Measurements from ENCODE around the gene KSR1.
"Not testable (repeated sequence)": the region's sequence is repeated elsewhere in the genome, so short reads cannot be mapped to it uniquely, and the experiment has no call there.

Gene KSR1

DNA sequence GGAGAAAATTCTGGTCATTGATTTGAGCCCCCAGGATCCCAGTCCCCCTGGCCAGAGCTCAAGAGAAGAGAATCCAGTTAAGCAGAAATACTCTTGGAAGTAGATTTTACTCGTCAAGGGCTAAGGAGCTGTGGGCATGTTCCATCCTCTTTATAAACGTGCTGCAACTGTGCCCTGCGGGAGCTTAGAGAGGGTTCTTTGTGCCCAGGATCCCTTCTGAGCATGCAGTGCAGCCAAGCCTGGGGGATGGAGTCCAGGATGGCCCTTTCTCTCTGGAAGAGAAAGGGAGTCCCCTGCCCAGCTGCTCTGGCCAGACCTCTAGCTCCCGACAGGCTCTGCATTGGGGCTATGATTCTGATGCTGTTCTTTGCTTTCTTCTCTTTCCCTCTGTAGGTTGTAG lies 165.3 kb downstream of the KSR1 start:
- H3K27me3 ChIP-seq (ENCODE audit: low read depth, low read length): no peaks in the 10 kb centered on the region
- no peak overlapping the region for H3K27ac ChIP-seq (ENCODE audit: low read length)
- peaks cover 64 to 83% of the 10 kb centered on the region in 2 donors for H3K36me3 ChIP-seq (ENCODE audit: control insufficient read depth in 1 of 2, insufficient read depth in 2 of 2, low read length in 2 of 2)

DNA sequence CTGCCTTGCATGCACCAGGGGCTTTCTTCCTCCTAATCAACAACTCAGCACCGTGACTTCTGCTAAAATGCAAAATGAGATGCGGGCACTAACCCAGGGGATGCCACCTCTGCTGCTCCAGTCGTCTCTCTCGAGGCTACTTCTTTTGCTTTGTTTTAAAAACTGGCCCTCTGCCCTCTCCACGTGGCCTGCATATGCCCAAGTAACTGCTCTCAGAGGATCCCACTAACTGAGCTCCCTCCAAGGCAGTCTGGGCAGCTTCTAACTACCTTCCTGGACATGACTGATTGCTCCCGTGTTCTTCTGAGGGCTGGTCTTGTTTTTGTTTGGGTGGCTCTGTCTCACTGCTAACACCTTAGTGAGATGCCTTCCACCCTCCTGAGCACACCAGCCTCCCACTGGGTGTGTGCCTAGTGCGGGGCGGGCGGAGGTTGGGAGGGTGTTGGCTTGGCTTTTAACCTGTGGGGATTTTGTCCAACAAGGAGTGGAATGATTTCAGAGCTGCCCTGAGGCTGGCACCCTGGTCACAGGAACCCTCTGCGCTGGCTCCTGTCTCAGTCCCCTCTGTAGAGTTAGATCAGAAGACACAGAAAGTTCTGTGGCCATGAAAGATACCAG lies 165.8 kb downstream of the KSR1 start:
- Histone ChIP-seq H3K36me3 (ENCODE audit: control insufficient read depth in 1 of 2, insufficient read depth in 2 of 2, low read length in 2 of 2) (peaks cover 59 to 83% of the 10 kb centered on the region in 2 donors), H3K4me3 (ENCODE audit: low read depth in 1 of 2, low read length in 2 of 2) (no peak overlapping the region), H3K9me3 (ENCODE audit: control insufficient read depth in 1 of 2, low read length in 2 of 2) (no peaks in the 10 kb centered on the region), H3K4me1 (ENCODE audit: control insufficient read depth in 1 of 2, insufficient read depth in 2 of 2, low read length in 2 of 2) (no peaks in the 10 kb centered on the region), H3K27me3 (ENCODE audit: low read depth, low read length) (no peaks in the 10 kb centered on the region), H3K27ac (ENCODE audit: low read length) (no peak overlapping the region)

More for the DNA sequence above, 165.3 kb downstream of the KSR1 start:
- H3K9me3 ChIP-seq (ENCODE audit: control insufficient read depth in 1 of 2, low read length in 2 of 2): no peaks in the 10 kb centered on the region
- no peak overlapping the region for H3K4me3 ChIP-seq (ENCODE audit: low read depth in 1 of 2, low read length in 2 of 2)
- H3K4me1 ChIP-seq (ENCODE audit: control insufficient read depth in 1 of 2, insufficient read depth in 2 of 2, low read length in 2 of 2): no peaks in the 10 kb centered on the region

DNA sequence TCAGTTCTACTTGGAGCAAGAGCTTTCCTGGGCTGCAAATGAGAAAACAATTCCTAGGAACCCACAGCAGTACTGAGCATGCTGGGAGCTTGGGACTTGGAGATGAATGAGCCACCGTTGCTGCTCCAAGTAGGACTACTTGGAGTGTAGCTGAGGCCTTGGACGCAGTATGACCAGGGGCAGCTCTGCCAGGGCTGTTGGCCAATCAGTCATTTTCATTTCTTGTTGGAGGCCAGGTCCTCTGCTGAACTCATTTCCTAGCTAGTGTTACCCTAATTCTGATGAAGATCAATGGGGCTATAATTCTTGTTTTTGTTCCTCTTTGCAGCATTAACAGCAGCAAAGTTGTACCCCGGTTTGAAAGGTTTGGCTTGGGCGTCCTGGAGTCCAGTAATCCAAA lies 166.7 kb downstream of the KSR1 start:
- peaks cover 50 to 75% of the 10 kb centered on the region in 2 donors for H3K36me3 ChIP-seq (ENCODE audit: control insufficient read depth in 1 of 2, insufficient read depth in 2 of 2, low read length in 2 of 2)
- H3K4me1 ChIP-seq (ENCODE audit: control insufficient read depth in 1 of 2, insufficient read depth in 2 of 2, low read length in 2 of 2): no peaks in the 10 kb centered on the region
- no peaks in the 10 kb centered on the region for H3K27me3 ChIP-seq (ENCODE audit: low read depth, low read length)
- no peak overlapping the region for H3K27ac ChIP-seq (ENCODE audit: low read length)
- H3K9me3 ChIP-seq (ENCODE audit: control insufficient read depth in 1 of 2, low read length in 2 of 2): no peaks in the 10 kb centered on the region
- H3K4me3 ChIP-seq (ENCODE audit: low read depth in 1 of 2, low read length in 2 of 2): no peak overlapping the region

DNA sequence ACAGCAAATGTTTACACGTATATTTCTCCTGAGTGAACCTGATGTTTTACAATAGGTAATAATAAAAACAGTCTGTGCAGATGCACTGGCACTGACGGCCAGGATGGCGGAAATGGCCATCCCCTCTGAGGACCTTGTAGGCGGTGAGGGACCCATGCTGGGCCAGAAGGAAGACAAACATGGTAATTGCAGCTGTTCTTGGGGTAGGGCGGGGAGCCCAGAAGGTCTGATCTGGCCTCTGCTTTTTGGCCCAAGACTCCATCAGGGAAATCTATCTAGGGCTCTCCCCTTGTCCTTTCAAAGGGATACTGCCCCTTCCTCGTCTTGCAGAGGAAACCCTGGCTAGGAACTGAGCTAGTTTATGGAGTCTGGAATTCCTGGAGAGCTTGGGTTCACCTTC lies 167.4 kb downstream of the KSR1 start:
- no peaks in the 10 kb centered on the region for H3K27me3 ChIP-seq (ENCODE audit: low read depth, low read length)
- no peaks in the 10 kb centered on the region for H3K9me3 ChIP-seq (ENCODE audit: control insufficient read depth in 1 of 2, low read length in 2 of 2)
- no peak overlapping the region for H3K27ac ChIP-seq (ENCODE audit: low read length)
- no peaks in the 10 kb centered on the region for H3K4me1 ChIP-seq (ENCODE audit: control insufficient read depth in 1 of 2, insufficient read depth in 2 of 2, low read length in 2 of 2)
- H3K36me3 ChIP-seq (ENCODE audit: control insufficient read depth in 1 of 2, insufficient read depth in 2 of 2, low read length in 2 of 2): peaks cover 44 to 68% of the 10 kb centered on the region in 2 donors
- H3K4me3 ChIP-seq (ENCODE audit: low read depth in 1 of 2, low read length in 2 of 2): no peak overlapping the region

DNA sequence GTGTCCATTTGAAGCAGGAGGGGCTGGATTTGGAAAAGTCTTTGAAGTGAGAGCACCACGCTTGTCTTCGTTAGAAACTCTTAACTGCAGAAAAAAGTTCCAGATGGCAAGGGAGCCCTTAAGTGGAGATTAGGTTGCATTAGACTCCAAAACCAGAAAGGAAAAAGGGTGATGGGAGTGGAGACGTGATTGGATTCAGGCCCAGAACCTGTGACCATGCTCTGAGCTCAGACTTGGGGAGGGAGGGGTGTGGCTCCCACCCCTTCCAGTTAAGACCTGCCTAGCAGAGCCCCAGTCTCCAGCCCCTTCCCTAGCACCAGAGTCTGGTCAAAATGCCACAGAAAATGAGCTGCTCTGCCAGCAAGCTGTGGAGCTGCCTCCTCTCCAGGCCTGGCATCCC lies 168.3 kb downstream of the KSR1 start:
- H3K27ac ChIP-seq (ENCODE audit: low read length): no peak overlapping the region
- peaks cover 44 to 63% of the 10 kb centered on the region in 2 donors for H3K36me3 ChIP-seq (ENCODE audit: control insufficient read depth in 1 of 2, insufficient read depth in 2 of 2, low read length in 2 of 2)
- H3K4me1 ChIP-seq (ENCODE audit: control insufficient read depth in 1 of 2, insufficient read depth in 2 of 2, low read length in 2 of 2): no peaks in the 10 kb centered on the region
- no peaks in the 10 kb centered on the region for H3K27me3 ChIP-seq (ENCODE audit: low read depth, low read length)
- no peak overlapping the region for H3K4me3 ChIP-seq (ENCODE audit: low read depth in 1 of 2, low read length in 2 of 2)
- no peaks in the 10 kb centered on the region for H3K9me3 ChIP-seq (ENCODE audit: control insufficient read depth in 1 of 2, low read length in 2 of 2)

DNA sequence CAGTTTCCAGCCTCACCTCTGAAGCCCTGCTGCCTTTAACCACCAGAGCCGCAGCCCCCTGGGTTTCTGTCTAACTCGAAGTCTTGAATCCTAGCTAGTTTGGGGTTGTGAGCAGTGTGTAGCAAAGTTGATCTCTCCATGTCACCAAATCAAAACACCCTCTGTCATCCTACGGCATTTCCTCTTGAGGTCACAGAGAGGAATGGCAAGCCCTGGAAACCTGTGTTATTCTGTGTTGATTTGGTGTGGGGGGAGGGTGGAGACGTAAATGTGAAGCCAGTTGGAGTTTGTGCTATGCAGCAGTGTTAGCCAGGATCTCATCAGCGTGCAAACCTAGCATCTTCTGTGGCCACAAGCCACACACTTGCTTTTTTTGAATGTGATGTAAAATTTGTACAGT lies 169.6 kb downstream of the KSR1 start:
- Histone ChIP-seq H3K36me3 (ENCODE audit: control insufficient read depth in 1 of 2, insufficient read depth in 2 of 2, low read length in 2 of 2) (peaks cover 36 to 51% of the 10 kb centered on the region in 2 donors), H3K9me3 (ENCODE audit: control insufficient read depth in 1 of 2, low read length in 2 of 2) (no peaks in the 10 kb centered on the region), H3K4me3 (ENCODE audit: low read depth in 1 of 2, low read length in 2 of 2) (no peak overlapping the region), H3K4me1 (ENCODE audit: control insufficient read depth in 1 of 2, insufficient read depth in 2 of 2, low read length in 2 of 2) (no peaks in the 10 kb centered on the region), H3K27ac (ENCODE audit: low read length) (no peak overlapping the region), H3K27me3 (ENCODE audit: low read depth, low read length) (no peaks in the 10 kb centered on the region)

DNA sequence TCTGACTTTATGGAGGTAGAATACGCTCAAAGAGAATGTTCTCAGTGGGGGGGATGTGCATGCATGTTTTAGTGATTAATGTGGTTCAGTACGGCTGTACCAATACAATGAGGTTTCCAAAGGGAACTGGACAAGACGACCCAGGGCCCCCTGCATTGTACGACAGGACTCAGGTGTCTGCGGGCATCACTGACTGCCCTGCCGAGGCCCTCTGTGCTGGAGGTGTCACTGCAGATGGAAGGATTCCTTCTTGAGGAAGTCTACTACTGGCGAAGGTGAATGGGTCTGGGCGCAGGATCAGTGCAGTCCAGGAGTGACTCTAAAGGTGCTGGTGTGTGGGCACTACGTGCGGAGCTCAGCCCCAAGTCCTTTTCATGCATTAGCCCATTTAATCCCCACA lies 171.3 kb downstream of the KSR1 start:
- H3K4me1 ChIP-seq (ENCODE audit: control insufficient read depth in 1 of 2, insufficient read depth in 2 of 2, low read length in 2 of 2): no peaks in the 10 kb centered on the region
- H3K4me3 ChIP-seq (ENCODE audit: low read depth in 1 of 2, low read length in 2 of 2): no peak overlapping the region
- peaks cover 20 to 35% of the 10 kb centered on the region in 2 donors for H3K36me3 ChIP-seq (ENCODE audit: control insufficient read depth in 1 of 2, insufficient read depth in 2 of 2, low read length in 2 of 2)
- H3K27ac ChIP-seq (ENCODE audit: low read length): no peak overlapping the region
- no peaks in the 10 kb centered on the region for H3K9me3 ChIP-seq (ENCODE audit: control insufficient read depth in 1 of 2, low read length in 2 of 2)
- no peaks in the 10 kb centered on the region for H3K27me3 ChIP-seq (ENCODE audit: low read depth, low read length)

DNA sequence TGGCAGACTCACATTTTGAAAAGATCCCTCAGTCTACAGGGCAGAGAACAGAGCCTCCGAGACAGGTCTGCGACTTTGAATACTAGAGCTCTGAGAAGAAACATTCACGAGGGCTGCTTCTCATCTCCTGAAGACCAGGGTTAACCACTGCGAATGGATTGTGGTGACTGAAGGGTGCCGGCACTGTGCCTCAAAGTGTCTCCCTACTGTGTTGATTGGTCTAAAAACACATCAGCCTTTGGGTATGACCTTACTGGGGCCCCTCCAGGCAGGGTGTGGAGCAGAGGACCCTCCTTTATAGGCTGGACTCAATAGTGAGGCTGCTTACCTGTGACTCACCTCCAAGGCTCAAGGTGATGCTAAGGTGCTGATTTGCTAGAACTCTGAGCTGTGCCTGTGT lies 172.1 kb downstream of the KSR1 start:
- H3K4me3 ChIP-seq (ENCODE audit: low read depth in 1 of 2, low read length in 2 of 2): no peak overlapping the region
- H3K27ac ChIP-seq (ENCODE audit: low read length): no peak overlapping the region
- H3K4me1 ChIP-seq (ENCODE audit: control insufficient read depth in 1 of 2, insufficient read depth in 2 of 2, low read length in 2 of 2): peaks cover 4 to 6% of the 10 kb centered on the region in 2 donors
- no peaks in the 10 kb centered on the region for H3K27me3 ChIP-seq (ENCODE audit: low read depth, low read length)
- no peaks in the 10 kb centered on the region for H3K9me3 ChIP-seq (ENCODE audit: control insufficient read depth in 1 of 2, low read length in 2 of 2)
- peaks cover 12 to 26% of the 10 kb centered on the region in 2 donors for H3K36me3 ChIP-seq (ENCODE audit: control insufficient read depth in 1 of 2, insufficient read depth in 2 of 2, low read length in 2 of 2)

DNA sequence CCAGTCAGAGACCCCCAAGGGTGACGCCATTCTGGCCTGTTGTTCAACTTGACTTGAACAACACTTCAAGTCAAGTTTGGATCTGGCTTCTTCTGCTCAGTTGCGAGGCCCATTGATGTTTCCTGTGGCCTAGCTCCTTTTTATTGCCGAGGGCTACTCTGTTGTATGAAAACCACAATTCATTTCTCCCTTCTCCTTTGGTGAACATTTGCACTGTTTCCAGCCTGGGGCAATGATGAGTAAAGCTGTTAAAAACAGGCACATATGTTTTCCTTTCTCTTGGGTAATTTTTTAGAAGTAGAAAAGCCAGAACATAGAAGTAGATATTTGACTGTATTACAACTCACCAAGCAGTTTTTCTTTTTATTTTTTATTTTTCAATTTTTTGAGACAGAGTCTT lies 173.0 kb downstream of the KSR1 start:
- not testable (repeated sequence) for H3K4me3 ChIP-seq (ENCODE audit: low read depth in 1 of 2, low read length in 2 of 2); H3K27me3 ChIP-seq (ENCODE audit: low read depth, low read length); H3K9me3 ChIP-seq (ENCODE audit: control insufficient read depth in 1 of 2, low read length in 2 of 2); H3K27ac ChIP-seq (ENCODE audit: low read length)
- Histone ChIP-seq H3K36me3 (ENCODE audit: control insufficient read depth in 1 of 2, insufficient read depth in 2 of 2, low read length in 2 of 2) (peaks cover 3 to 19% of the 10 kb centered on the region in 2 donors), H3K4me1 (ENCODE audit: control insufficient read depth in 1 of 2, insufficient read depth in 2 of 2, low read length in 2 of 2) (peaks cover 12% of the 10 kb centered on the region in 2 donors)

DNA sequence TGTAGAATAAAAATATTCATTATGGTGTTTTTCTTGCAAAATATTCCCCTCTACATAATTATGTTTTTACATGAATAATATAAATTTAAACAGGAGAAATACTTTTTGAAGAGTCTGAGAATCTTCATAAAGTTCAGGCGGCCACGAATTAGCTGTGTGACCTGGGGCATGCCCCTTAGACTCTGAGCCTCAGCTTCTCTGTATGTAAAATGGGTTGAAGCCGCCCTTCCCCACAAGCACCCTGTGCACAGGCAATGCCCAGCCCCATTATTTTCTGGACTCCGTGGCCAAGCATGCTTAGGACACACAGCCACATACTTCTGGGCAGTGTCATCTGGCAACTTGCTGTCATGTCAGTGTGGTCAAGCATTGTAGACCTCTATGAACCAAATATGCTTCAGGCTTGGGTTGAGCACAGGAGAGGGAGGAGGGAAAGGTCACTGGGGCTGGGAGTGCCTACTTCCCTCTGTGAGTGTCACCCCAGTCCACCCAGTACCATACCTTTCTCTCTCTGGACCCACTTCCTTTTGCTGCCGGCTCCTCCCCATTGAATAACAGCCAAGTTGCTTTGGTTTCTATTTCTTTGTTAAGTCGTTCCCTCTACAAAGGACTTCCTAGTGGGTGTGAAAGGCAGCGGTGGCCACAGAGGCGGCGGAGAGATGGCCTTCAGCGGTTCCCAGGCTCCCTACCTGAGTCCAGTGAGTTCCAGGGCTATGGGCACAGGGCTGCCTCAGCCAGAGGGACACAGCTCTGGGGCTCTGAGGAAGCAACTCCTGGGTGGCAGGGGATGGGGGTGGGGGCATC lies 174.6 kb downstream of the KSR1 start, which contains the start of gene LGALS9:
Gene LGALS9, plus strand, starts transcription at position 582 of the 804 bp plus-strand sequence. Its CDS starts 78 bp downstream, at position 660.
- Histone ChIP-seq H3K4me1 (ENCODE audit: control insufficient read depth in 1 of 2, insufficient read depth in 2 of 2, low read length in 2 of 2) (peaks cover 12% of the 10 kb centered on the region in 2 donors), H3K9me3 (ENCODE audit: control insufficient read depth in 1 of 2, low read length in 2 of 2) (no peaks in the 10 kb centered on the region), H3K36me3 (ENCODE audit: control insufficient read depth in 1 of 2, insufficient read depth in 2 of 2, low read length in 2 of 2) (peaks cover 0 to 10% of the 10 kb centered on the region in 2 donors), H3K27ac (ENCODE audit: low read length) (peak within 1 kb of the TSS; percentile 86), H3K4me3 (ENCODE audit: low read depth in 1 of 2, low read length in 2 of 2) (peak within 1 kb of the TSS; percentile 41 to 60), H3K27me3 (ENCODE audit: low read depth, low read length) (no peaks in the 10 kb centered on the region)

DNA sequence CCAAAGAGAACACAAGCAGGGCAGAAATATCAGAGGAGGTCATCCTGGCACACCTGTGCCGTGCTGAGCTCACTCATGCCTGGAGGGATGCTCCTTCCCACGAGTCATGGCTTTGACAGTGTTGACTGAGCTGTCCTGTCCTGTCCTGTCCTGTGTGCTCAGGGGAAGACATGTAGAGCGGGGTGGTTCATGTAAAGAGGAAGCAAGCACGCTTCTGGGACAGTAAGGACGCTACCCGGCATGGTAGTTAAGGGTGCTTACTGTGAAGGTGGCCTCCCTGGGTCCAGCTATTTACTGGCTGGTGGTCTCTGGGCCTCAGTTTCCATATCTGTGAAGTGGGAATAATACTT lies 175.1 kb downstream of the KSR1 start:
- Histone ChIP-seq H3K27ac (ENCODE audit: low read length) (peak overlapping the region; percentile 86), H3K36me3 (ENCODE audit: control insufficient read depth in 1 of 2, insufficient read depth in 2 of 2, low read length in 2 of 2) (peaks cover 0 to 7% of the 10 kb centered on the region in 2 donors), H3K9me3 (ENCODE audit: control insufficient read depth in 1 of 2, low read length in 2 of 2) (no peaks in the 10 kb centered on the region), H3K4me3 (ENCODE audit: low read depth in 1 of 2, low read length in 2 of 2) (peak overlapping the region; percentile 41 to 60), H3K27me3 (ENCODE audit: low read depth, low read length) (no peaks in the 10 kb centered on the region), H3K4me1 (ENCODE audit: control insufficient read depth in 1 of 2, insufficient read depth in 2 of 2, low read length in 2 of 2) (peaks cover 12% of the 10 kb centered on the region in 2 donors)
